Endothelial cell of umbilical vein (primary cell): ENCODE data around the gene NRDE2. TPM values are rescaled to one million over a fixed set of nuclear protein-coding genes. Genes with fewer than 3 reads are reported as not detected.

ENCODE experiments used
- BruUV-seq: library from RNA; stranded (reverse); fragments of 400-500 nt; replicated peaks from 2 replicates; lab custom pipeline; 2021; lab: Mats Ljungman, UMichigan
- CTCF ChIA-PET: fragments of 300-600, 350-600 bp; sonication (Branson Sonifier 250); formaldehyde crosslinking; loops from one replicate; lab custom pipeline; 2021; ENCODE audit warnings: antibody characterized with exemption, inconsistent platforms; lab: Charles Lee
- POLR2A ChIA-PET: fragments of 300-600, 350-600 bp; sonication (Branson Sonifier 250); formaldehyde crosslinking; loops from one replicate; lab custom pipeline; 2021; ENCODE audit warnings: antibody characterized with exemption, inconsistent platforms; lab: Charles Lee
- DNase-seq: peaks from one replicate; pipeline ENCODE4 v3.0.0-alpha.2; 2011; ENCODE audit warnings: low read depth, low spot score
- FAIRE-seq: peaks from 2 replicates; lab custom pipeline; 2011; peaks lifted over from hg19 to GRCh38; lab: Jason Lieb, UNC
- H2AFZ ChIP-seq: 2 replicates; pipeline ENCODE4 v1.6.0; 2012; ENCODE audit warnings: low read depth, low read length, control low read depth, inconsistent platforms
- H3K27ac ChIP-seq: 2 replicates; pipeline ENCODE4 v1.5.1; 2011; ENCODE audit warnings: low read depth, mild to moderate bottlenecking, control low read depth, low read length, moderate library complexity; ENCODE audit not compliant: insufficient read depth
- H3K27me3 ChIP-seq, 2 experiments: 2 replicates each; pipeline versions ENCODE4 v1.6.0 to v1.6.1; 2011; ENCODE audit warnings: low read length in 2 of 2, mixed read lengths in 1 of 2; ENCODE audit not compliant: control insufficient read depth in 2 of 2, insufficient read depth in 2 of 2
- H3K36me3 ChIP-seq, 2 experiments: 2 replicates in 1 of 2; 3 replicates in 1 of 2; pipeline ENCODE4 v1.5.1; 2011; ENCODE audit warnings: low read length in 2 of 2, mild to moderate bottlenecking in 1 of 2, moderate library complexity in 1 of 2; ENCODE audit not compliant: control insufficient read depth in 2 of 2, insufficient read depth in 2 of 2; ENCODE audit errors: extremely low read depth in 1 of 2
- H3K4me1 ChIP-seq: 3 replicates; pipeline ENCODE4 v1.5.1; 2011; ENCODE audit warnings: mild to moderate bottlenecking, low read length; ENCODE audit not compliant: control insufficient read depth, insufficient read depth; ENCODE audit errors: extremely low read depth
- H3K4me2 ChIP-seq: 2 replicates; pipeline ENCODE4 v1.6.1; 2011; ENCODE audit warnings: low read length, control low read depth, mixed read lengths; ENCODE audit not compliant: insufficient read depth
- H3K4me3 ChIP-seq, 3 experiments: fragments of 200-600 bp in 1 of 3; sonication (generic), shearing (Covaris generic) in 1 of 3; replicated peaks in 1 of 3; 2 replicates each; pipeline ENCODE4 v1.5.1; 2011 to 2016; ENCODE audit warnings: control low read depth in 3 of 3, low read length in 3 of 3, mild to moderate bottlenecking in 2 of 3, inconsistent platforms in 1 of 3, low read depth in 1 of 3, moderate library complexity in 1 of 3; ENCODE audit not compliant: insufficient read depth in 1 of 3
- H3K79me2 ChIP-seq: 2 replicates; pipeline ENCODE4 v1.6.0; 2012; ENCODE audit warnings: low read length, inconsistent platforms; ENCODE audit not compliant: control insufficient read depth, insufficient read depth
- H3K9ac ChIP-seq: replicated peaks from 2 replicates; pipeline ENCODE3; 2011; ENCODE audit warnings: low read length, control low read depth; ENCODE audit not compliant: insufficient read depth; ENCODE audit errors: extremely low read depth
- H3K9me1 ChIP-seq: replicated peaks from 3 replicates; pipeline ENCODE4 v1.6.0; 2011; ENCODE audit warnings: mild to moderate bottlenecking, low read length; ENCODE audit not compliant: control insufficient read depth, insufficient read depth; ENCODE audit errors: extremely low read depth
- H3K9me3 ChIP-seq: replicated peaks from 2 replicates; pipeline ENCODE4 v1.5.1; 2012; ENCODE audit warnings: low read length, inconsistent platforms; ENCODE audit not compliant: control insufficient read depth, insufficient read depth
- H4K20me1 ChIP-seq: replicated peaks from 2 replicates; pipeline ENCODE3; 2011; ENCODE audit warnings: mild to moderate bottlenecking, low read length; ENCODE audit not compliant: control insufficient read depth, insufficient read depth; ENCODE audit errors: extremely low read depth
- EZH2 ChIP-seq: IDR thresholded peaks from 2 replicates; pipeline ENCODE4 v1.6.1; 2012; ENCODE audit warnings: borderline replicate concordance, low read depth, mild to moderate bottlenecking, moderate library complexity, low read length, inconsistent platforms; ENCODE audit not compliant: severe bottlenecking
- FOS ChIP-seq: IDR thresholded peaks from 2 replicates; pipeline ENCODE4 v1.6.1; 2011; ENCODE audit warnings: mild to moderate bottlenecking, low read length, moderate library complexity, borderline replicate concordance; ENCODE audit not compliant: insufficient read depth
- GATA2 ChIP-seq: IDR thresholded peaks from 2 replicates; pipeline ENCODE4 v1.7.0; 2011; ENCODE audit warnings: low read depth, mild to moderate bottlenecking, moderate library complexity, mixed read lengths, low read length; ENCODE audit not compliant: insufficient read length, insufficient read depth
- JUN ChIP-seq: IDR thresholded peaks from 2 replicates; pipeline ENCODE4 v1.6.1; 2011; ENCODE audit warnings: borderline replicate concordance, low read depth; ENCODE audit not compliant: insufficient read length, insufficient read depth
- MYC ChIP-seq: IDR thresholded peaks from one replicate; pipeline ENCODE4 v1.6.1; 2011; ENCODE audit warnings: mild to moderate bottlenecking, low read depth, low read length
- POLR2A ChIP-seq: IDR thresholded peaks from 2 replicates; pipeline ENCODE4 v1.6.1; 2012; ENCODE audit warnings: low read depth, mild to moderate bottlenecking, control low read depth, low read length
- POLR2AphosphoS5 ChIP-seq: IDR thresholded peaks from 2 replicates; pipeline ENCODE4 v1.6.1; 2012; ENCODE audit warnings: low read depth, mild to moderate bottlenecking, control low read depth, low read length, moderate library complexity; ENCODE audit not compliant: insufficient read depth
- dilution Hi-C: fragments of 300-500 bp; cut with MboI; formaldehyde crosslinking; loops from one replicate; pipeline ENCODE4 v1.15.0; 2019; ENCODE audit warnings: low sequenced_read_pairs; ENCODE audit not compliant: extremely low pct_ligation_motif_present
- intact Hi-C: fragments of 100-400 bp; cut with micrococcal nuclease; formaldehyde crosslinking; loops from one replicate; pipeline ENCODE4 v1.10.0; 2022
- polyA plus RNA-seq, 4 experiments: library from polyadenylated mRNA; depleted of rRNA in 3 of 4; stranded (reverse) in 3 of 4; unstranded in 1 of 4; fragments of >200 nt; gene quantifications; 2 replicates each; pipeline versions ENCODE4 v1.2.1 to v1.2.3, GENCODE V29; 2011 to 2012; ENCODE audit warnings: missing spikeins in 1 of 4
- total RNA-seq: library from RNA; stranded (reverse); gene quantifications from 2 replicates; pipeline ENCODE4 v1.2.3, GENCODE V29; 2021
- TF ChIP-seq, protein P1 (sequence below), 2 donors: IDR thresholded peaks; 1 replicate in 1 of 2; 2 replicates in 1 of 2; pipeline ENCODE4 v1.5.1; 2011; ENCODE audit warnings: low read length in 2 of 2, mild to moderate bottlenecking in 2 of 2, moderate library complexity in 2 of 2, control low read depth in 1 of 2, inconsistent platforms in 1 of 2, low read depth in 1 of 2; ENCODE audit not compliant: insufficient read depth in 1 of 2; ENCODE audit errors: extremely low read depth in 1 of 2
- TF ChIP-seq, protein P2 (sequence below): IDR thresholded peaks from 2 replicates; pipeline ENCODE4 v1.6.1; 2011; ENCODE audit not compliant: insufficient read depth, insufficient read length

The NRDE2 gene
- total and polyA plus RNA-seq, 2 donors (not counting 3 experiments of a cell fraction or from before 2014, with no cell fraction given) = 8.5 to 22.1 TPM

DNA sequence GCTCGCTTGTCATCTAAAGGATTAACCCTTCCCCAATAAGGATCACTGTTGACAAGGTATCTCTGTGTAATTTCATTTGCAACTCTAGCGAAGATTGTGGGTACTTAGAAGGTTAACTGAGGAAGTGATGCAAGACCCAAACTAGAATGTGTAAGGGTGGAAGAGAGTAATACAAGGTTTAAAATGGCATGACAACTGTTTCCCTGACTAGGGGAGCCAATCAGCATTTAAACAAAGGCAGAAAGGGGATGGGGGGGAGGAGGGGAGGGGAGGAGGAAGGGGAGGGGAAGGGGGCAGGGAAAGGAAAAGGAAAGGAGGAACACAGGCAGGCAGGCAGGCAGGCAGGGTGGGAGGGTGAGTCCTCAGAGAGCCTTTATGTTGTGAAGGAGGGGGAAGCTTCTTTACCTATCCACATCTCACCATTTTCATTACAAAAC lies 31.1 kb downstream of the NRDE2 start:
- POLR2A ChIA-PET = no interaction called here
- Histone ChIP-seq H3K79me2 (no peaks in the 10 kb centered on the region), H3K27ac (no peak overlapping the region), H2AFZ (no peak overlapping the region), H3K4me1 (no peaks in the 10 kb centered on the region), H3K9me3 (no peaks in the 10 kb centered on the region), H4K20me1 (no peaks in the 10 kb centered on the region), H3K9ac (no peak overlapping the region), H3K27me3 (no peaks in the 10 kb centered on the region), H3K4me3 (no peak overlapping the region), H3K36me3 (peaks cover 3 to 12% of the 10 kb centered on the region in 2 experiments), H3K9me1 (no peaks in the 10 kb centered on the region), H3K4me2 (no peak overlapping the region)
- intact Hi-C loops = loop anchor here (1.0 to 5.0 kb wide), 6 partner anchors 82 to 517 kb away; partner anchors contain the start of genes CALM1 and TTC7B
- BruUV-seq = no TSS peak
- dilution Hi-C loops = no loop called here
- FAIRE-seq (no peak), DNase-seq (no peak)
- CTCF ChIA-PET = interaction anchor here (1.2 to 4.0 kb wide), 10 partner anchors 11 to 503 kb away, joined by 3 to 108 read pairs (median 10); no protein-coding TSS in a partner anchor
- TF ChIP-seq FOS = no peak
- no peak for TF ChIP-seq JUN
- no peak for TF ChIP-seq MYC
- TF ChIP-seq POLR2A = no peak
- TF ChIP-seq, protein P1, sequence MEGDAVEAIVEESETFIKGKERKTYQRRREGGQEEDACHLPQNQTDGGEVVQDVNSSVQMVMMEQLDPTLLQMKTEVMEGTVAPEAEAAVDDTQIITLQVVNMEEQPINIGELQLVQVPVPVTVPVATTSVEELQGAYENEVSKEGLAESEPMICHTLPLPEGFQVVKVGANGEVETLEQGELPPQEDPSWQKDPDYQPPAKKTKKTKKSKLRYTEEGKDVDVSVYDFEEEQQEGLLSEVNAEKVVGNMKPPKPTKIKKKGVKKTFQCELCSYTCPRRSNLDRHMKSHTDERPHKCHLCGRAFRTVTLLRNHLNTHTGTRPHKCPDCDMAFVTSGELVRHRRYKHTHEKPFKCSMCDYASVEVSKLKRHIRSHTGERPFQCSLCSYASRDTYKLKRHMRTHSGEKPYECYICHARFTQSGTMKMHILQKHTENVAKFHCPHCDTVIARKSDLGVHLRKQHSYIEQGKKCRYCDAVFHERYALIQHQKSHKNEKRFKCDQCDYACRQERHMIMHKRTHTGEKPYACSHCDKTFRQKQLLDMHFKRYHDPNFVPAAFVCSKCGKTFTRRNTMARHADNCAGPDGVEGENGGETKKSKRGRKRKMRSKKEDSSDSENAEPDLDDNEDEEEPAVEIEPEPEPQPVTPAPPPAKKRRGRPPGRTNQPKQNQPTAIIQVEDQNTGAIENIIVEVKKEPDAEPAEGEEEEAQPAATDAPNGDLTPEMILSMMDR (IDR thresholded peaks at IDR 0.05; ENCODE audit: extremely low read depth in 1 of 2, insufficient read depth in 1 of 2, low read depth in 1 of 2, low read length in 2 of 2) = no peak
- TF ChIP-seq EZH2 = no peak
- no peak for TF ChIP-seq GATA2
- no peak for TF ChIP-seq POLR2AphosphoS5
- TF ChIP-seq, protein P2, sequence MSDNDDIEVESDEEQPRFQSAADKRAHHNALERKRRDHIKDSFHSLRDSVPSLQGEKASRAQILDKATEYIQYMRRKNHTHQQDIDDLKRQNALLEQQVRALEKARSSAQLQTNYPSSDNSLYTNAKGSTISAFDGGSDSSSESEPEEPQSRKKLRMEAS = no peak
